SK-N-SH (cell line): ENCODE results near the gene PDE6A.

Source experiments
- EP300 ChIP-seq, 2 experiments: IDR thresholded peaks; 2 replicates each; pipeline versions ENCODE4 v1.4.0 to v1.6.1; 2012; ENCODE audit warnings: borderline replicate concordance in 1 of 2, low read depth in 1 of 2, low read length in 1 of 2
- JUND ChIP-seq: IDR thresholded peaks from 2 replicates; pipeline ENCODE4 v1.4.0; 2012
- MAX ChIP-seq: IDR thresholded peaks from 2 replicates; pipeline ENCODE4 v1.4.0; 2012; ENCODE audit warnings: low read depth
- PBX3 ChIP-seq: IDR thresholded peaks from 2 replicates; pipeline ENCODE4; 2012
- REST ChIP-seq: IDR thresholded peaks from 2 replicates; pipeline ENCODE4 v1.6.1; 2012; ENCODE audit warnings: mild to moderate bottlenecking, low read depth, low read length, moderate library complexity
- TAF1 ChIP-seq: IDR thresholded peaks from 2 replicates; pipeline ENCODE4 v1.6.1; 2012; ENCODE audit warnings: low read depth, mild to moderate bottlenecking, low read length, moderate library complexity, borderline replicate concordance

GRCh38 chr5:149865746-149866145 lies 78.8 kb downstream of the PDE6A start:
- no peak for TF ChIP-seq REST
- TF ChIP-seq MAX = no peak
- TF ChIP-seq JUND = no peak
- TF ChIP-seq PBX3 = no peak
- no peak for TF ChIP-seq EP300 (IDR thresholded peaks at IDR 0.05; ENCODE audit: borderline replicate concordance in 1 of 2, low read depth in 1 of 2, low read length in 1 of 2)
- no peak for TF ChIP-seq TAF1
